ENCODE results near the gene ELFN1. TPM values are rescaled to one million over a fixed set of nuclear protein-coding genes. Genes with fewer than 3 reads are reported as not detected.
A peak's percentile ranks its signal among the peaks of the same experiment; 100 is the strongest.

ELFN1 gene
- total RNA-seq, 2 donors from 2014 or later: 0.11 TPM; not detected in 1

DNA sequence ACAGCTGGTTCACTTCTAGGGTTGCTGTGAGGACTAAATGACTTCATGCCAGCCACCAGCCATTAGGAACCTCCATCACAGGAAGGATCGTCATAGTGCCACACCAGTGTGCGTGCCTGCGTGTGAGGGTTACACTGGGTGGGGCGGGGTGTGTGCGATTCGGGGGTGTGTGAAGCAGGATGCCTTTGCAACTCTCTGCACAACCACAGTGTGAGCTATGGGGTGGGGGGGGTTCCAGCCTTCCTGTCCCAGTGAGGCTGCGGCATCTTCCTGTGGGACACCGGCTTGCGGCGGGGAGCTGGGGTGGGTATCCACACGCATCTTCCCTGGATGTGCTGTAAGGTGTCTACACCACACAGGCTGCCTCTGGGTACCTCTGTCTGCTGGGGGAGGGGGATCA is 6.9 kb upstream of the ELFN1 start:
- no peak for DNase-seq (ENCODE audit: low spot score)

DNA sequence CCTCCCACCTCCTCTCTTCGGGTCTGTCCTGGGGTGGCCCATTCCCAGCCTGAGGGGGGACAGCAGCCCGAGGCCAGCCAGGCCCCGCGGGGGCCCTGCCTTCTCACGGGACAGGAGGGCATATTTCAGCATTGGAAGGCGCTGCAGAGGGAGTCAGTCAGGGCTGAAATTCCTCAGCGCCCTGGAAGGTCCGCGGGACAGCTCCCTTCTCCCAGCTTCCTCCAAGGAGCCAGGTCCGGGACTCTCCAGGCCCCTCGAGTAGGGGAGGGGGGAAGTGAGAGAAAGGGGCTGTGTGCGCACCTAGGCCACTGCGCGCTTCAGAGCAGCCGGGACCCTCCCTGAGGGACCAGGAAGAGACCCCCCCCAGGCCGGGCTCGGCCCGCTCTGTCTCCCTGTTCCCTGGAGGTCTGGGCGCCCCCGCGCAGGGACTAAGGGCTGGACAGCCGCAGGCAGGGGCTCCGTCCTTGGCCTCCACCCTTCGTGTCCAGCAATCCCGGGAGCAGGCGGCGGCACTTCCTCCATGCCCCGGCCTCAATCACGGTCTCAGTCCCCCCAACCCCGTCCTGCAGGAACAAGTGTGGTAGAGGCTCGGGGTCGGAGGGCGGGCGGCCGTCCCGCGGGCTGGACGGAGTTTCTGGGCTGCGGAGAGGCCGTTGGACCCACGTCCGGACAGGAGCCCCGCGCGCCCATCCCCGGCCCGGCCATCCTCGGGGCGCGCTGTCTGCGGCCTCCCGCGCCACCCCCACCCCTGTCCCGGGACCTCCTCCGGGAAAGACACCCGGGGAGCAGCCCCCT is 6.0 kb upstream of the ELFN1 start:
- Mint-ChIP-seq H3K27me3 (peaks cover 24 to 26% of the 10 kb centered on the region in 2 donors), H3K27ac (no peak overlapping the region), H3K9me3 (no peaks in the 10 kb centered on the region), H3K4me3 (peak overlapping the region; percentile 38), H3K4me1 (ENCODE audit: low read depth in 2 of 2) (peaks cover 9 to 12% of the 10 kb centered on the region in 2 donors), H3K36me3 (no peaks in the 10 kb centered on the region)
- ATAC-seq (no peak), DNase-seq (ENCODE audit: low spot score) (no peak)

More for the DNA sequence above, 6.9 kb upstream of the ELFN1 start:
- Mint-ChIP-seq H3K4me1 (ENCODE audit: low read depth in 2 of 2) (peaks cover 9 to 11% of the 10 kb centered on the region in 2 donors), H3K27me3 (peaks cover 22 to 29% of the 10 kb centered on the region in 2 donors), H3K4me3 (peak overlapping the region; percentile 38), H3K9me3 (no peaks in the 10 kb centered on the region), H3K27ac (no peak overlapping the region), H3K36me3 (no peaks in the 10 kb centered on the region)
- ATAC-seq: peak in 1 of 2 donors; percentile 25

DNA sequence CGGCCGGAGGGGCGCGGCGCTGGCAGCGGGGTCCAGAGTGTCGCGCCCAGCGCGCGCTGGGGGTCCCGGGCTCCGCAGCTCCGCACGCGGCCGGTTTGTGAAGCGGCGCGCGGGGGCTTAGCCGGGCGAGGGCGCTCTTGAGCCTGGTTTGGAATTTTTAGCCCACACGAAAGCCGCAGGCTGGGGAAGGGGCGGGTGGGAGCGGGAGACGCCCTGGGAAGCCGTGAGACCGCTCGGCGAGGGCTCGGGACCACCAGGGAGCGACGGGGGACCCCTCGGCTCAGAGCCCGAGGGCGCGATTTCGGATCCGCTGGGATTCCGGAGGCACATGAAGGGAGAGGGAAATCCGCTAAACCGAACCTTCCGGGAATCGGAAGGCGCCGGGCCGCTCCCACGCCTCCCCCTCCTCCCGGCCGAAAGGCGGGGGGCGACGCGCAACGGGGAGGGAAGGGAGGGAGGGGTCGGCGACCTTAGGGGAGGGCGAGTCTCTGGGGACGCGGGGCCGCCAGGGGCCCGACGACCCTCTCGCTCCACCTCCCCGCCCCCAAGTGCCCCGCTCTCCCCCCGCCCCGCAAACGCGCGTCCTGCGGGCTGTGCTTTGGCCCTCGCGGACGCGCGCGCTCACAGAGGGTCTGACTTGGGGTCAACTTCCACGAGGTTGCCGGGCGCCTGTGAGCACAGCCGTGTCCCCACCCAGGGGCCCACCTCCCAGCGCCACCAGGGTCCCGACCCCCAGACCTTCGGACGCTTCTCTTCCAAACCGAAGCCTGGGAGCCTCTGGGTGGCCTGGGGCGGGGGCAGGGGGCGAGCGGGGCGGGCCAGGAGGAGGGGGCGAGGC is 5.1 kb upstream of the ELFN1 start:
- H3K4me1 Mint-ChIP-seq (ENCODE audit: low read depth in 2 of 2): peaks cover 9 to 14% of the 10 kb centered on the region in 2 donors
- DNase-seq (ENCODE audit: low spot score) (no peak), ATAC-seq (no peak)
- H3K27me3 Mint-ChIP-seq: peaks cover 25 to 30% of the 10 kb centered on the region in 2 donors
- H3K9me3 Mint-ChIP-seq: no peaks in the 10 kb centered on the region
- H3K27ac Mint-ChIP-seq: no peak overlapping the region
- H3K36me3 Mint-ChIP-seq: no peaks in the 10 kb centered on the region
- H3K4me3 Mint-ChIP-seq: no peak overlapping the region

DNA sequence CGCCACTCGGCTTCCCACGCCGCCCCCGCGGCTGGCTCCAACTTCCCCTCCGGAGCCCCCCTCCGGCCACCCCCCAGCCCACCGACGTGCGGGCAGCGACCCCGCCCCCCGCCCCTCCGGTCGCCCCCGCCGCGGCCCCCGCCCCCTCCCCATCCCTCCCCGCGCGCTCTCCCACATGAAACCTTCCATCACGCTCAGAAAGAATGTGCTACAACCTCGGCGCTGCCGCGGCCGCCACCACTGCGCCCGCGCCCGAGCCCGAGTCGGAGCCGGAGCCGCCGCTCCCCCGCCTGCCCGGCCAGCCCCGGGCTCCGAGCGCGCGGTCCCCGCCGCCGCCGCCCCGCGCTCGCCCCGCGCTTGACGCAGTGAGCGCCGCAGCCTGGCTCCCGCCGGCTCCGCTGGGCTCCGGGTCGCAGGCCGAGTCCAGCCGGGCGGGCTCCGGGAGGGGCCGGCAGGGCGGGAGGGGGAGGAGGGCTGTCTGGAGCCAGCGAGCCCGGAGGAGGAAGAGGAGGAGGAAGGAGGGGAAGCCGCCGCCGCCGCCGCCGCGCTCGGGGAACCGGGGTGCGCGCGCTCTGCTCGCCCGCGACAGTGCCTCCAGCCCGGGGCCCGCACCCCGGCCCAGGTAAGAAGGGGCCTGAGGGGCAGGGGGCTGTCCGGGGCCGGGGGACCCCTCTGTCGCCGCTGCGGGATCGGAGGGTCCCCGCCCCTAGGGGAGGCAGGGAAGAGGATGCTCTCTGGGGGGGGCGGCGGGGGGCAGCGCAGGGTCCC is 4.3 kb upstream of the ELFN1 start:
- Mint-ChIP-seq H3K4me1 (ENCODE audit: low read depth in 2 of 2) (peaks cover 9 to 14% of the 10 kb centered on the region in 2 donors), H3K9me3 (no peaks in the 10 kb centered on the region), H3K27me3 (peaks cover 25 to 30% of the 10 kb centered on the region in 2 donors), H3K27ac (no peak overlapping the region), H3K4me3 (no peak overlapping the region), H3K36me3 (no peaks in the 10 kb centered on the region)
- no peak for DNase-seq (ENCODE audit: low spot score)
- no peak for ATAC-seq

DNA sequence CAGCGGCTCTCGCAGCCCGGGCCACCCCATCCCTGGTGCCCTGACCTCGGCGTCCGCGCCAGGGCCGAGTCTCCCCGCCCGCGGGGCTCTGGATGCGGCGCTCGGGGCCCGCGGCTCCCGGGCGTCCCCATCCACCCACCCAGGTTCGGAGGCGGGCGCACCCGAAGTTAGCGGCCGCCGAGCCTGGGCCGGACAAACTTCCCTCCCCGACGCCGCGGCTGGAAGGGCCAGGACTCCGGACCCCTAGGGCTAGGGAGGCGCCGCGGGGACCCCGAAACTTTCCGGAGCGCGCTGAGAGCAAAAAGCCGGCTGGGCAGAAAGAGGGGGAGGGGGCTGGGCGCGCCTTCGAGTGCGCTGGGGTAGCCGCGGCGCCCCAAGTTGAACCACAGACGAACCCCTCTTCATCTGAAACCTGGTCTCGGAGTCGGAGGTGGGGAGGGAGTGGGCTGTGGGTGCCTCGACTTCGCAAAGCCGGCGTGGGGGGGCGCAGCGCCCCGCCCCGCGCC is 3.7 kb upstream of the ELFN1 start:
- H3K4me3 Mint-ChIP-seq: no peak overlapping the region
- peaks cover 9 to 14% of the 10 kb centered on the region in 2 donors for H3K4me1 Mint-ChIP-seq (ENCODE audit: low read depth in 2 of 2)
- DNase-seq (ENCODE audit: low spot score) (no peak), ATAC-seq (no peak)
- H3K9me3 Mint-ChIP-seq: no peaks in the 10 kb centered on the region
- H3K27me3 Mint-ChIP-seq: peaks cover 25 to 29% of the 10 kb centered on the region in 2 donors
- H3K36me3 Mint-ChIP-seq: no peaks in the 10 kb centered on the region
- H3K27ac Mint-ChIP-seq: no peak overlapping the region

DNA sequence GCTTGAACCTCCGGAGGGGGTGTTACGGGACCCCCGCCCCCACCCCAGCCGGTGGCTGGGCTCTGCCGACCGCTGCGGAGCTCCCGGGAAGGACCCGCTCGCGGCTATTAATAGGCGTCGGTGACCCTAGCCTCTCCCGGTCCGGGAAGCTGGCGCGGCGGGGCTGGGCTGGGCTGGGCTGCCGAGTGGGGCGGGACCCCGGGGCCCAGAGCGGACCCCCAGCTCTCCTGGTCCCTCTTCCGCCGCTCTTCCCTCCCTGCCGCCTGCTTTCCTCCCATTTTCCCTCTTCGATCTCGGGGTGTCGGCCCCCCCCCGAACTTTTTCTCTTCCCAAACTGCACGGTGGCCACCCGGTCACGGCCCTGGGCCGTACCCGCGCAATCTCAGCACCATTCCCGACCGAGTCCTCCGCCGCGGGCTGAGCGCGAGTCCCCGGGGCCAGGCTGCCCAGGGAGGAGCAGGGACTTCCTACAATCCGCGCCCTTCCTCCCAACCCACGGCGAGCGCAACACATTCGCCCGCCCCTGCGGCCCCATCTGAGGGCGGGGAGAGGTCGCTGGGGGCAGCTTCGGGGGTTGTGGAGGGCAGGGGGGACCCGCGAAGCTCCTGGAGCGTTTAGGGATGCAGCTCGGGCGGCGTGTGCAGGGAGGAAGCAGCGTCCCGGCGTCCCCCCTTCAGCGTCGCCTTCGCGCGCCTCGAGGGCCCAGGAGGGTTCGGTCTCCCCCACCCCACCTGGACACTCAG is 3.1 kb upstream of the ELFN1 start:
- Mint-ChIP-seq H3K9me3 (no peaks in the 10 kb centered on the region), H3K36me3 (no peaks in the 10 kb centered on the region), H3K27me3 (peaks cover 22 to 23% of the 10 kb centered on the region in 2 donors), H3K4me1 (ENCODE audit: low read depth in 2 of 2) (peaks cover 9 to 14% of the 10 kb centered on the region in 2 donors), H3K4me3 (peak overlapping the region; percentile 57), H3K27ac (no peak overlapping the region)
- DNase-seq (ENCODE audit: low spot score) (no peak), ATAC-seq (no peak)

DNA sequence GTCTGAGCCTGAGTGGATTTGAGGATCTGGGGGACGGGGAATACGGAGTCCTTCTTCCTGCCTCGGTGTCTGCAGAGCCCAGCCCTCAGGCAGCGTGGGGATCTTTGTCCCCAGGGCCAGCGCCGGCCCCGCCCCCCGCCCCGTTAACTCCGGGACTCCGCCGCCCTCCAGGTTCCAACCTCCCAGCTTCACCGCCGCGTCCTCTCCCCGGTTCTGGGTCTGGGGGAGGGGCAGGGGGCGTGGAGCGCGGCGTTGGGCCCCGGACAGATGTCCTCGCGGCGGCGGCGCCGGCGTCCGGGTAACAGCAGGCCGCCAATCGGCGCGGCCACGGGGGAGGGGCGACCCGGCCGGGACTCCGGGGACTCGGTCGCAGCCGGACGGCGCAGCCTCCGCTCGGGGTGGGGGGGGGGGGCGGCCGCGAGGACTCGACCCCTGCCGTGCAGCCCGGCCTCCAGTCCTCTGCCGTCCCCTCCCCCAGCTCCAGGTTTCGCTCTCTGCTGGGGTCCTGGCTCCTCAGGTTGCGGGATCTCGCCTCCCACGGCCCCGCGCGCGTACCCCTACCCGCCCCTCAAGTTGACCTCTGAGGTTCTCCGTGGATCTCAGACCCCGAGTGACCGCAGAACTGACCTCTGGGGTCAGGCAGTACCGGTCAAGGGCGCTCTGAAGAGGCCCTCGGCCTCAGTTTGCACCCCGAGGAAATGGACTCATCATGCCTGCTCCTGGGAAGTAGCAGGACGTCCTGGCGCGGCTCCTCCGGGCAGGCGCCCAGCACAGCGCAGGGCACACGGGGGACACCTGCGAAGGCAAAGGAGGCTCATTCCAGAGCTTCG is 2.3 kb upstream of the ELFN1 start:
- peaks cover 18% of the 10 kb centered on the region in 2 donors for H3K27me3 Mint-ChIP-seq
- DNase-seq (ENCODE audit: low spot score) (no peak), ATAC-seq (no peak)
- H3K4me3 Mint-ChIP-seq: no peak overlapping the region
- H3K9me3 Mint-ChIP-seq: no peaks in the 10 kb centered on the region
- no peaks in the 10 kb centered on the region for H3K36me3 Mint-ChIP-seq
- peaks cover 9 to 14% of the 10 kb centered on the region in 2 donors for H3K4me1 Mint-ChIP-seq (ENCODE audit: low read depth in 2 of 2)
- no peak overlapping the region for H3K27ac Mint-ChIP-seq

DNA sequence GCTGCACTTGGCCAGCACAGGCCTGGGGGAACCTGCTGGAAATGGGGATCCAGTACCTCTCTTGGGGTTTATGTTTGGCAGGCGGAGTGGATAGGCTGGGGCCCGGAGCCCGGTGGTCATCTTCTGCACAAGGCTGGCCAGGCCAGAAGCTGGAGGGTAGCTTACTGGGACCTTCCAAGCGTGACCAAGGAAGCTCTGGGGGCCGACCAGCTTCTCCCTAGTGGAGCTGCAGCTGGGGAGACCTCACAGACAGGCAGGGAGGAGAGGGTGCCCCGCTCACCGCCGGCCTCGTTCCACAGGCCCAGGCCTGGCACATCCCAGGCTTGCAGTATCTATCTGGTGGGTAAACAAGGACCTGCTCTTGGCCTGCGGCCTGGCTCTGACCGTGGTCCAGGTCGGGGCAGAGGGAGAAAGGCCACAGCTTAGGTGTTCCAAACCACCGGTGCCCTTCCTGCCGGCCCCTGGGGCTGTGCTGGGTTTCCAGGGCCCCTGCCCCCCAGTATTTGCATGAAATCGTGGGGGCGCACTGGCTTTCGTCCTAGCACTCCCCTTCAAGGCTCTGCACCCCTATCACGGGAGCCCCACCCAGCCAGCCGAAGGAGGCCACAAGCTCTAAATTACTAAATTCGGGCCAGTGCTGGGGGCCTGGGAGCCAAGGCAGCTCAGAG is 1.5 kb upstream of the ELFN1 start:
- Mint-ChIP-seq H3K27ac (no peak overlapping the region), H3K4me3 (peak overlapping the region; percentile 10), H3K36me3 (no peaks in the 10 kb centered on the region), H3K9me3 (no peaks in the 10 kb centered on the region), H3K27me3 (peaks cover 11 to 12% of the 10 kb centered on the region in 2 donors), H3K4me1 (ENCODE audit: low read depth in 2 of 2) (peaks cover 2 to 8% of the 10 kb centered on the region in 2 donors)
- ATAC-seq (peak in 1 of 2 donors; percentile 8), DNase-seq (ENCODE audit: low spot score) (no peak)

DNA sequence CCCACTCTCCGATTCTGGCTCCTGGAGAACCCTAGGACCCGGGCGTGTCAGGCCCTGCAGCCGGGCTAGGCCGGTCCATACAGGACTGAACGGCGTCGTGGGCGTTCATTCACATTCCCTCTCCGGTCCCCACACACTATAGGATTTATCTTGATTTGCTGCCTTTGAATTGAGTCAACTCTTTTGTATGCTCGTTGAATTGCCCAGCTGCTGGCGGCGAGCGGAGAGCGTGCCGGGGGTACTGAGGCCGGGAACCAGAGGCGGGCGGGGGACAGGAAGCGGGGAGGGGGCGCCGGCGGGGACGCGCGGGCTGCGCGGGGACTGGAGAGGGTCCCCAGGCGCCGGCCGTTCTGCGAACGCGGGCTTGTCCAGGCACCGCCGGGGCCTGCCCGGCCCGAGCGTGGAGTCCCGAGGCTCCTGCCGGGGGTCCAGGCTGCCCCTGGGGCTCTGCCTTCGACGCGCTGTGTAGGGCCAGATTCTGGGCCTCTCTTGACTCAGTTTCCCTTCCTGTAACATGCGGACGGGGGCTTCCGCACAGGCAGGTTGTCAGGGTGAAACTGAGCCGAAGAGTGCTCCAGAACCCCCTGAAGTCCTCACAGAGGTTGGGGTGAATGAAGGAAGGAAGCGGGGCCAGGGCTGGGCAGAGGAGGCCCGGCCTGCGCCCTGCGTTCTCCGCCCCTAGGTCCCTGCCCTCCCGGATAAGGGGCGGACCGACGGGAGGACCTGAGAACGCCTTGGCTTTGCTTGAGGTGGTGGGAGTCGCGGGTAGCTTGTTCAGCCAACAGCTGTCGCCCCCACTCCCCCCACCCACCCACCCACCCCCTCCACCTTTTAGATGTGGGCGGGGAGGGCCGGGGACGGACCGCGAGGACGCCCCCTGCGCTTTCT is 769 bp upstream of the ELFN1 start:
- Mint-ChIP-seq H3K27ac (no peak overlapping the region), H3K27me3 (peaks cover 8 to 10% of the 10 kb centered on the region in 2 donors), H3K4me1 (ENCODE audit: low read depth in 2 of 2) (peaks cover 0 to 6% of the 10 kb centered on the region in 2 donors), H3K9me3 (no peaks in the 10 kb centered on the region), H3K36me3 (no peaks in the 10 kb centered on the region), H3K4me3 (peak overlapping the region; percentile 52)
- ATAC-seq: no peak
- DNase-seq (ENCODE audit: low spot score): no peak

DNA sequence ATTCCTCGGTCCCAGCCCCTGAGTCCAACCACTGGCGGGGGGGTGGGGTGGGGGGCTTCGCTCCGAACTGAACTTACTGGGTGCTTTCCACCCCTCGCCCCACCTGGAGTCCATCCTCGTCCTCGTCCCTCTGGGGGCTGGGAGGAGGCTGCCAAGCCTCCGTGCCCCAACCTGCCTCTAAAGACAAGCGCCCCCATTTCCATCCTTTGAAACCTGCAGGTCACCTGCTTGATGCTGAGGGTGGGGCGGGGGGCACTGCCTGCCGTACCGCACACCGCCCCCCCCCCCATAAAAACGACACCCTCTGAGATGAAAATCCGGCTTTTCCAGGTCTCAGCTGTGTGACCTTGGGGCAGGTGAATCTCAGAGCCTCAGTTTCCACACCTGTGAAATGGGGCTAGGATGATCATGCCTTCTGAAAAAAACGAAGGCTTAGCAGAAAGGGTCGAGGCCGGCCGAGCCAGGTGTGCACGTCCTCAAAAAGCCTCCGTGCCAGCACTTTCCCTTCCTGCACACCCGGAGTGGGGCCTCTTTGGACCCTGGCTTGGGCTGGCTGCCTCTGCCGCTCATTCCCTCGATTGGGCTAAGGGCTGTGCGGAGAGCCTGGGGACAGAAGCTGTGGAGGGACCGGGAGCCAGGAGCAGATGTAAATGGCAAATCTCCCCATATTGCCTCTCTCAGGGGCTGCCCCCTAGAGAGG is 967 bp downstream of the ELFN1 start:
- Mint-ChIP-seq H3K27me3 (peaks cover 8 to 10% of the 10 kb centered on the region in 2 donors), H3K4me1 (ENCODE audit: low read depth in 2 of 2) (peaks cover 0 to 6% of the 10 kb centered on the region in 2 donors), H3K9me3 (no peaks in the 10 kb centered on the region), H3K4me3 (no peak overlapping the region), H3K27ac (no peak overlapping the region), H3K36me3 (no peaks in the 10 kb centered on the region)
- ATAC-seq (no peak), DNase-seq (ENCODE audit: low spot score) (no peak)

All from natural killer cell treated with Interleukin-12 subunit alpha and Interleukin-12 subunit beta and Interleukin-15 and Interleukin-18, amount 100 ng/mL, for 72 hours (primary cell).